Measurements from ENCODE around the gene SYNCRIP. TPM values are rescaled to one million over a fixed set of nuclear protein-coding genes. Genes with fewer than 3 reads are reported as not detected.

The SYNCRIP gene
- total RNA-seq (10 to 100 TPM; 72.6 to 84.5 TPM), polyA plus RNA-seq (10 to 100 TPM; 35.4 to 55.1 TPM)
- long read RNA-seq, donor 1, full-length matches to known transcripts: 8 of 57 reads
- long read RNA-seq, donor 1, partial matches to known transcripts: 49 of 57 reads
- long read RNA-seq, donor 1, other reads (novel, unspliced or antisense): 0 of 57 reads
- long read RNA-seq, donor 2, partial matches to known transcripts: 13 of 13 reads
- long read RNA-seq, donor 2, other reads (novel, unspliced or antisense): 0 of 13 reads
- long read RNA-seq, donor 3, partial matches to known transcripts: 7 of 7 reads
- long read RNA-seq, donor 3, other reads (novel, unspliced or antisense): 0 of 7 reads
- long read RNA-seq, donor 4, partial matches to known transcripts: 23 of 25 reads
- long read RNA-seq, donor 4, other reads (novel, unspliced or antisense): 0 of 25 reads
- long read RNA-seq, donor 5, full-length matches to known transcripts: 8 of 75 reads
- long read RNA-seq, donor 5, partial matches to known transcripts: 67 of 75 reads
- long read RNA-seq, donor 5, other reads (novel, unspliced or antisense): 0 of 75 reads

DNA sequence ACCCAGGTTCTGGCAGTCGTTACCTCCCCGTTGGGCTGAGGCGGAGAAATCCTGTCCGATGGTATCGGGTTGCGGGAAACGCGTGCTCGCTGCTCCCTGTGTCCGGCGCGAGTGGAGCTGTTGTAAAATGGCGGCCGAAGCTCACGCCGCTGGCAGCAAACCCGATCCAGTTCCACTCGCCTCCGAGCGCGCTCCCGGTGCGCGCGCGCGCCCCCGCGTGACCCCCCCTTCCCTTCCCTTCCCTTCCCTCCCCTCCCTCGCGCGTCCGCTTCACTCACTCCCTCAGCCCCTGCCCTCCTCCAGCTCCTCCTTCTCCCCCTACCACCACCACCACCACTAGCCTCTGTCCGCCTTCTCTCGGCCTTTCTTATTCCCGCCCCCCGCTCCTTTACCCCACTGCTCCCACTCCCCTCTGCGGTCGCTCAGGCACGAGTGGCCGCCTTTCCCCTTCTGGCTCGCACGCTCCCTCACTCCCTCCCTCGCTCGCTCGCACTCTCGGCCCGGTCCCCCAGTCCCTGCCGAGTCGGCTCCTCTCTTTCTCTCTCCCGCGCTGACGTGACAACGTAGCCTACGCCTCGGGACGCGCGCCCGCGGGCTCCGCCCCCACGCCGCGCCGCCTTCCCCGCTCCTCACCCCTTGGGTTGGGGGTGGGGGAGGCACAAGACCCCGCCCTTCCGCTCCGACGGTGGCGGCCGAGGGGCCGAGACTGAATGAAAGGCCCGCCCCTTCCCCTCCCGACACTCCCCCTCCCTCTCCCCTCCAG, at the start of gene SYNCRIP:
TSS of gene SYNCRIP (minus strand) at position 113 of the 763 bp plus-strand sequence. CDS start 1,447 bp downstream, outside the sequence.
- no peaks in the 10 kb centered on the region for H3K27me3 ChIP-seq (ENCODE audit: control insufficient read depth in 3 of 3, insufficient read depth in 3 of 3, low read length in 2 of 3)
- TF ChIP-seq, protein P1, sequence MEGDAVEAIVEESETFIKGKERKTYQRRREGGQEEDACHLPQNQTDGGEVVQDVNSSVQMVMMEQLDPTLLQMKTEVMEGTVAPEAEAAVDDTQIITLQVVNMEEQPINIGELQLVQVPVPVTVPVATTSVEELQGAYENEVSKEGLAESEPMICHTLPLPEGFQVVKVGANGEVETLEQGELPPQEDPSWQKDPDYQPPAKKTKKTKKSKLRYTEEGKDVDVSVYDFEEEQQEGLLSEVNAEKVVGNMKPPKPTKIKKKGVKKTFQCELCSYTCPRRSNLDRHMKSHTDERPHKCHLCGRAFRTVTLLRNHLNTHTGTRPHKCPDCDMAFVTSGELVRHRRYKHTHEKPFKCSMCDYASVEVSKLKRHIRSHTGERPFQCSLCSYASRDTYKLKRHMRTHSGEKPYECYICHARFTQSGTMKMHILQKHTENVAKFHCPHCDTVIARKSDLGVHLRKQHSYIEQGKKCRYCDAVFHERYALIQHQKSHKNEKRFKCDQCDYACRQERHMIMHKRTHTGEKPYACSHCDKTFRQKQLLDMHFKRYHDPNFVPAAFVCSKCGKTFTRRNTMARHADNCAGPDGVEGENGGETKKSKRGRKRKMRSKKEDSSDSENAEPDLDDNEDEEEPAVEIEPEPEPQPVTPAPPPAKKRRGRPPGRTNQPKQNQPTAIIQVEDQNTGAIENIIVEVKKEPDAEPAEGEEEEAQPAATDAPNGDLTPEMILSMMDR (IDR thresholded peaks at IDR 0.05; ENCODE audit: control extremely low read depth, extremely low read depth): no peak
- peaks cover 0 to 34% (median 3%) of the 10 kb centered on the region in 5 donors for H3K4me1 ChIP-seq (ENCODE audit: control insufficient read depth in 5 of 5, insufficient read depth in 5 of 5, low read length in 5 of 5)
- peak; percentile 87 for ATAC-seq (ENCODE audit: insufficient read depth, low FRiP score)
- DNase-seq: peak; percentile 99
- peak within 1 kb of the TSS; percentile 98 for H3K27ac ChIP-seq (ENCODE audit: low read depth in 1 of 2, low read length in 1 of 2)
- peak within 1 kb of the TSS; percentile 100 for H3K4me3 ChIP-seq
- 1% methylated on average over 58 to 76 of the region's 76 CpGs for whole genome bisulfite sequencing, 2 donors
- no peaks in the 10 kb centered on the region for H3K9me3 ChIP-seq (ENCODE audit: control insufficient read depth in 4 of 4, insufficient read depth in 3 of 4, low read length in 3 of 4)
- peak within 1 kb of the TSS; percentile 88 to 90 for H3K9ac ChIP-seq (ENCODE audit: insufficient read depth in 1 of 2, low read length in 2 of 2)
- H3K36me3 ChIP-seq (ENCODE audit: control insufficient read depth in 4 of 4, insufficient read depth in 4 of 4, low read length in 4 of 4): peaks cover 0 to 19% (median 10%) of the 10 kb centered on the region in 4 donors

DNA sequence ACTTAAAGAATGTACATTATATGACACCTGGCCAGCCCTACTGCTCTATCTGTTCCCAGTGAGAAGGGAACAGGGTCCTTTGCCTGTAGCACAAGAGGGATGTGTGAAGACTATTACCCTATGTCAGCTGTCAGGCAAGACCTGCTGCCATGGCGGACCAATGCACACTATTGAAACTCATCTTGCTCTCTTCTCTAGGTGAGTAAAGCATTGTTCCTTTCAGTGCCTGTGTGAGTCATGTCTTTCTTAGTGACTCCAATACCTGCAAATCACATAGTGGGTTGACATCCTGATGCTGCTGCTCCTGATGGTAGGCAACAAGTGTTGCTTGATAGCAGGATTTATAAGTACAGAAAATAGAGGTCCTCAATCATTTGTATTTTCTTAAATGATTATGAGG, 48.8 kb upstream of the SYNCRIP start:
- WGBS, 2 donors: 98 to 100% methylated on average over 1 of the region's 1 CpG
- H3K27me3 ChIP-seq (ENCODE audit: control insufficient read depth in 3 of 3, insufficient read depth in 3 of 3, low read length in 2 of 3): no peaks in the 10 kb centered on the region
- TF ChIP-seq, protein P1 (IDR thresholded peaks at IDR 0.05; ENCODE audit: control extremely low read depth, extremely low read depth): no peak
- H3K36me3 ChIP-seq (ENCODE audit: control insufficient read depth in 4 of 4, insufficient read depth in 4 of 4, low read length in 4 of 4): no peaks in the 10 kb centered on the region
- DNase-seq: no peak
- H3K27ac ChIP-seq (ENCODE audit: low read depth in 1 of 2, low read length in 1 of 2): no peak overlapping the region
- no peaks in the 10 kb centered on the region for H3K9me3 ChIP-seq (ENCODE audit: control insufficient read depth in 4 of 4, insufficient read depth in 3 of 4, low read length in 3 of 4)
- no peaks in the 10 kb centered on the region for H3K4me1 ChIP-seq (ENCODE audit: control insufficient read depth in 5 of 5, insufficient read depth in 5 of 5, low read length in 5 of 5)
- H3K4me3 ChIP-seq: no peak overlapping the region
- ATAC-seq (ENCODE audit: insufficient read depth, low FRiP score): no peak
- no peak overlapping the region for H3K9ac ChIP-seq (ENCODE audit: insufficient read depth in 1 of 2, low read length in 2 of 2)

DNA sequence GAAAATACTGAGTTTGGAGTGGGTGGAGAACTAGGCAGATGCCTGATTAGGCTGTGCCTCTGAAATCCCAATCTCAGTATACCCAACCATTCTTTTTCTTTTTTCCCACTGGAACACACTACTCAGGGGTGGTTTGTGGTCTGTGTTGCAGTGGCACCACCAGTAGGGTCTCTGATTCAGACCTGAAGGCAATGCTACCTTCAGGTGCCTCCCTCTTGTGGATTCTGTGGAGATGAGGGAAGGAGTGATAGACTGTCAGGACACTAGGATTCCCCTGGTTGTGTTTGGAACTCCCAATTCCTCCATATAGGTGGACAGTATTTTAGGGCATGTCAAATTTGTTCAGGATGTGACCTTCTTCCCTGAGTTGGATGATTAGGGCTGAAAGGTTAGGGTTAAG, 47.4 kb upstream of the SYNCRIP start:
- no peak for ATAC-seq (ENCODE audit: insufficient read depth, low FRiP score)
- H3K27ac ChIP-seq (ENCODE audit: low read depth in 1 of 2, low read length in 1 of 2): no peak overlapping the region
- TF ChIP-seq, protein P1 (IDR thresholded peaks at IDR 0.05; ENCODE audit: control extremely low read depth, extremely low read depth): no peak
- H3K9me3 ChIP-seq (ENCODE audit: control insufficient read depth in 4 of 4, insufficient read depth in 3 of 4, low read length in 3 of 4): no peaks in the 10 kb centered on the region
- no peaks in the 10 kb centered on the region for H3K27me3 ChIP-seq (ENCODE audit: control insufficient read depth in 3 of 3, insufficient read depth in 3 of 3, low read length in 2 of 3)
- DNase-seq: no peak
- no peaks in the 10 kb centered on the region for H3K4me1 ChIP-seq (ENCODE audit: control insufficient read depth in 5 of 5, insufficient read depth in 5 of 5, low read length in 5 of 5)
- no peak overlapping the region for H3K4me3 ChIP-seq
- no peak overlapping the region for H3K9ac ChIP-seq (ENCODE audit: insufficient read depth in 1 of 2, low read length in 2 of 2)
- no peaks in the 10 kb centered on the region for H3K36me3 ChIP-seq (ENCODE audit: control insufficient read depth in 4 of 4, insufficient read depth in 4 of 4, low read length in 4 of 4)

Measured in lung (tissue), 16 donors.